K562 (cell line): ENCODE results near the gene SOX12. TPM values are rescaled to one million over a fixed set of nuclear protein-coding genes. Genes with fewer than 3 reads are reported as not detected.
A peak's percentile ranks its signal among the peaks of the same experiment; 100 is the strongest.

Experiments
- ATF4 ChIP-seq: fragments of 450-650 bp; formaldehyde crosslinking; IDR thresholded peaks from 2 replicates; pipeline ENCODE4 v1.4.0; 2022; ENCODE audit warnings: mild to moderate bottlenecking, moderate library complexity
- BRD4 ChIP-seq: fragments of 200-600 bp; sonication (generic); IDR thresholded peaks from 2 replicates; pipeline ENCODE4 v1.6.1; 2017; ENCODE audit warnings: inconsistent platforms
- ETV1 ChIP-seq: fragments of 450-650 bp; conservative IDR thresholded peaks from 2 replicates; pipeline ENCODE4 v1.6.1; 2016; ENCODE audit warnings: missing genetic modification characterization, control low read depth, low read depth, missing compliant biosample characterization
- GABPB2 ChIP-seq: fragments of 250-450 bp; sonication (Bioruptor Pico); conservative IDR thresholded peaks from 2 replicates; pipeline ENCODE4 v1.5.1; 2021; ENCODE audit warnings: mild to moderate bottlenecking
- GATA2 ChIP-seq: sonication (generic); formaldehyde crosslinking; IDR thresholded peaks from 2 replicates; pipeline ENCODE4 v1.4.0; 2020; ENCODE audit warnings: mild to moderate bottlenecking, missing genetic modification reagents
- GATAD2A ChIP-seq: fragments of 450-650 bp; IDR thresholded peaks from 2 replicates; pipeline ENCODE4 v1.6.1; 2017
- GTF2E2 ChIP-seq: fragments of 200-800 bp; sonication (Bioruptor generic); IDR thresholded peaks from 2 replicates; pipeline ENCODE4 v1.6.1; 2016; ENCODE audit warnings: missing genetic modification characterization, missing compliant biosample characterization
- HINFP ChIP-seq: fragments of 450-650 bp; conservative IDR thresholded peaks from 2 replicates; pipeline ENCODE4 v1.6.1; 2016; ENCODE audit warnings: missing genetic modification characterization, low read depth, mild to moderate bottlenecking, control low read depth, missing compliant biosample characterization
- HMGN3 ChIP-seq: IDR thresholded peaks from 2 replicates; pipeline ENCODE4 v1.6.1; 2011; ENCODE audit warnings: borderline replicate concordance, low read depth, mild to moderate bottlenecking, mixed read lengths, low read length; ENCODE audit not compliant: insufficient read length; ENCODE audit errors: extremely low read depth
- MCM2 ChIP-seq: fragments of 450-650 bp; IDR thresholded peaks from 2 replicates; pipeline ENCODE4 v1.6.1; 2017; ENCODE audit warnings: low read depth, mild to moderate bottlenecking
- MLLT1 ChIP-seq, 2 experiments: fragments of 450-650 bp; IDR thresholded peaks; 2 replicates each; pipeline ENCODE4 v1.6.1; 2016
- NEUROD1 ChIP-seq: fragments of 150-350 bp; IDR thresholded peaks from 2 replicates; pipeline ENCODE4 v1.6.1; 2014; ENCODE audit warnings: borderline replicate concordance, low read length, low read depth; ENCODE audit not compliant: partially characterized antibody
- PTBP1 ChIP-seq: fragments of 200-400 bp; formaldehyde crosslinking; IDR thresholded peaks from 2 replicates; pipeline ENCODE4 v1.6.1; 2017; ENCODE audit warnings: low read depth, low read length
- PYGO2 ChIP-seq: fragments of 450-650 bp; IDR thresholded peaks from 2 replicates; pipeline ENCODE4 v1.6.1; 2016; ENCODE audit warnings: mild to moderate bottlenecking, missing genetic modification characterization, moderate library complexity, missing compliant biosample characterization
- SMAD1 ChIP-seq: fragments of 150-350 bp; IDR thresholded peaks from 2 replicates; pipeline ENCODE4 v1.6.1; 2014; ENCODE audit warnings: low read length, low read depth; ENCODE audit not compliant: partially characterized antibody
- TAF9B ChIP-seq: fragments of 450-650 bp; IDR thresholded peaks from 2 replicates; pipeline ENCODE4 v1.6.1; 2018; ENCODE audit warnings: mild to moderate bottlenecking; ENCODE audit not compliant: partially characterized antibody
- UBTF ChIP-seq, 2 experiments: IDR thresholded peaks; 2 replicates each; pipeline ENCODE4 v1.6.1; 2012; ENCODE audit warnings: improper control_type of control experiment in 2 of 2, low read depth in 2 of 2, low read length in 2 of 2, borderline replicate concordance in 1 of 2
- ZBED1 ChIP-seq: IDR thresholded peaks from 2 replicates; pipeline ENCODE4 v1.6.1; 2014
- ZBTB7A ChIP-seq: IDR thresholded peaks from 2 replicates; pipeline ENCODE4 v1.6.1; 2011; ENCODE audit warnings: low read depth, mild to moderate bottlenecking, low read length, moderate library complexity, borderline replicate concordance; ENCODE audit not compliant: control insufficient read depth
- ZNF134 ChIP-seq: fragments of 250-450 bp; sonication (Bioruptor Pico); conservative IDR thresholded peaks from 2 replicates; pipeline ENCODE4 v1.4.0; 2020
- ZNF445 ChIP-seq: fragments of 250-450 bp; sonication (Bioruptor Pico); IDR thresholded peaks from 2 replicates; pipeline ENCODE4 v1.4.0; 2020; ENCODE audit warnings: low read depth, mild to moderate bottlenecking, moderate library complexity
- polyA plus RNA-seq, 8 experiments: library from polyadenylated mRNA; depleted of rRNA in 4 of 8; stranded (reverse) in 5 of 8; unstranded in 3 of 8; fragments of >200 nt; fragmentation: Nextera tagmentation in 2 of 8; fragmentation: Illumina TruSeq in 1 of 8; extraction: Ambion mirVana in 2 of 8; extraction: Trizol in 1 of 8; gene quantifications; 2 replicates each; pipeline versions ENCODE4 v1.2.1 to v1.2.3, GENCODE V29; 2011 to 2014; ENCODE audit warnings: inconsistent platforms in 1 of 8, missing spikeins in 1 of 8
- total RNA-seq, 7 experiments: library from RNA; depleted of rRNA in 6 of 7; stranded (reverse); fragments of >200 nt in 6 of 7; fragmentation: Illumina TruSeq in 2 of 7; extraction: Trizol in 2 of 7; gene quantifications; 2 replicates each; pipeline versions ENCODE4 v1.2.1 to v1.2.3, GENCODE V29; 2011 to 2021; ENCODE audit warnings: low replicate concordance in 1 of 7

Gene SOX12
- total and polyA plus RNA-seq, 9 of the 15 experiments (the other 6 are each of a cell fraction or from before 2014, with no cell fraction given), result 0.42 to 26.3 (median 2.6) TPM

GRCh38 chr20:362271-363254 lies 37.2 kb downstream of the SOX12 start (continued):
- TF ChIP-seq HMGN3 (no peak), ZBED1 (no peak), ZBTB7A (no peak), UBTF (IDR thresholded peaks at IDR 0.05; ENCODE audit: borderline replicate concordance in 1 of 2, low read depth in 2 of 2, low read length in 2 of 2) (no peak), PYGO2 (tag) (0 out of 2 replicates have a peak, but pooled peaks have one; percentile 26), PTBP1 (no peak), BRD4 (no peak), GABPB2 (CRISPR knock-in tag) (no peak), ZNF134 (0 out of 2 replicates have a peak, but pooled peaks have one; percentile 22), ZNF445 (CRISPR knock-in tag) (no peak), NEUROD1 (peak; percentile 71), SMAD1 (no peak), GATA2 (CRISPR knock-in tag) (no peak), HINFP (tag) (peak; percentile 59; the same call in 1 of the 2 replicates), MCM2 (no peak), TAF9B (no peak), ATF4 (peak; percentile 95), ETV1 (peak; percentile 86), MLLT1 (IDR thresholded peaks at IDR 0.05) (peak in 1 of 2 experiments; percentile 60; a peak in 2 of 4 replicates), GATAD2A (no peak), GTF2E2 (peak; percentile 33)
